Thyroid gland (tissue), 4 donors: ENCODE data around the gene C3orf18. TPM values are rescaled to one million over a fixed set of nuclear protein-coding genes. Genes with fewer than 3 reads are reported as not detected.

ENCODE experiments used
- DNase-seq, 2 donors: peaks; one replicate each; pipeline ENCODE4 v3.0.0-alpha.2; 2019
- H3K27ac ChIP-seq, 3 donors: fragments of 200-600 bp; sonication (generic); 1 replicate in 2 of 3; 2 replicates in 1 of 3; pipeline ENCODE4 v1.5.1; 2016 to 2019; ENCODE audit warnings: mild to moderate bottlenecking in 1 of 3, moderate library complexity in 1 of 3
- H3K27me3 ChIP-seq: fragments of 200-600 bp; sonication (generic); one replicate; pipeline ENCODE4 v1.5.1; 2019
- H3K36me3 ChIP-seq, 2 donors: fragments of 200-600 bp; sonication (generic); one replicate each; pipeline ENCODE4 v1.5.1; 2016 to 2019
- H3K4me1 ChIP-seq, 2 donors: fragments of 200-600 bp; sonication (generic); one replicate each; pipeline ENCODE4 v1.5.1; 2017 to 2019
- H3K4me3 ChIP-seq, 3 donors: fragments of 200-600 bp; sonication (generic); replicated peaks in 1 of 3; 1 replicate in 2 of 3; 2 replicates in 1 of 3; pipeline ENCODE4 v1.5.1; 2016; ENCODE audit warnings: mild to moderate bottlenecking in 1 of 3
- H3K9me3 ChIP-seq: fragments of 200-600 bp; sonication (generic); one replicate; pipeline ENCODE4 v1.5.1; 2017
- POLR2A ChIP-seq, 2 donors: fragments of 450-650 bp; IDR thresholded peaks; one replicate each; pipeline ENCODE4 v1.6.1; 2017; ENCODE audit warnings: antibody characterized with exemption in 2 of 2, mild to moderate bottlenecking in 2 of 2, moderate library complexity in 1 of 2
- WGBS, 2 donors: methylation state at CpG; one replicate each; pipeline ENCODE4 v1.1.5; 2017; 5-methylcytosine and 5-hydroxymethylcytosine counted together
- intact Hi-C: fragments of 100-400 bp; cut with DNase I; formaldehyde crosslinking; loops from one replicate; pipeline ENCODE4 v1.15.1; 2023
- total RNA-seq, 4 donors: library from RNA; depleted of rRNA; stranded (reverse); fragments of >200 nt; gene quantifications; one replicate each; pipeline ENCODE4 v1.2.3, GENCODE V29; 2016
- TF ChIP-seq, protein P1 (sequence below), 6 experiments: fragments of 200-600 bp in 3 of 6; fragments of 450-650 bp in 3 of 6; sonication (generic) in 3 of 6; IDR thresholded peaks; one replicate each; pipeline ENCODE4 v1.5.1; 2016 to 2019; ENCODE audit warnings: antibody characterized with exemption in 6 of 6, mild to moderate bottlenecking in 2 of 6, inconsistent platforms in 1 of 6, moderate library complexity in 1 of 6

The C3orf18 gene
- 10 to 100 TPM; 19.6 to 22.0 (median 20.3) TPM for total RNA-seq

DNA sequence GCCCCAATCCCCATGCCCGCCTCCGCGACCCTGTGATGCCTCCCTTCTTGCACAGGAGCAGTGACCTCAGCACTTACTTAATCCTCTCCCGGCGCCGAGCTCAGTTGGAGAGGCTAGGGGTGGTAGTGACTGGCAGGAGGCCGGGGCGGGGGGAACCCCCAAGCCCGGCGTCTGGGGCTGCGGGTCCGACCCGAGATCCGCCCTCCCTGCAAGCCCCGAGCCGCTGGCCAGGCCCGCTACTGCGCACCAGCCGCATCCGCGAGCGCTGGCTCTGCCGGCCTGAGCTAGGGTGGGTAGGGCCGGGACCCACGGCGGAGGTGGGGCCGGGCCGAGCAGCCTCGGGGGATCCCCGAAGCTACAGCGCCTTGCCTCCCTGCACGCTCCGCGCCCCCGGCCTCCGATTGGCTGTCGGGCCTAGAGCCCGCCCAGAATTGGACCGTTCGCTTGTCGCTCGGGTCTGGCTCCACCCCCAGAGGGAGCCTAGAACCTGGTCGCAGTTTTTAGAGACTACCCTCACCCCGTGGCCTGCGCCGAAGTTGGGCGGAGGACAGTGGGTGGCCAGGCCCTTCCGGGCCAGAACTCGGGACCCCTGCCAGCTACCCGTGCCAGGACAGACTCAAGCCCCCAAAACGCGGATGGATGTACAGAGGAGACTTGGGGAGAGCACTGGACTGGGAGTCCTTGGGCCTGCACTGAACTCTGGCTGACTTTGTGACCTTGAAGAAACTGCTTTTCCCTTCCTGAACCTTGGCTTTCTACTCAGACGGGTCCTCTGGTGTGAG lies at the start of gene C3orf18:
Gene C3orf18 (minus strand): TSS at position 362 of the 782 bp plus-strand sequence. CDS start 2,048 bp downstream, outside the sequence.
- no peaks in the 10 kb centered on the region for H3K27me3 ChIP-seq
- peak in 1 of 2 donors; percentile 63 for TF ChIP-seq POLR2A (IDR thresholded peaks at IDR 0.05)
- TF ChIP-seq, protein P1, sequence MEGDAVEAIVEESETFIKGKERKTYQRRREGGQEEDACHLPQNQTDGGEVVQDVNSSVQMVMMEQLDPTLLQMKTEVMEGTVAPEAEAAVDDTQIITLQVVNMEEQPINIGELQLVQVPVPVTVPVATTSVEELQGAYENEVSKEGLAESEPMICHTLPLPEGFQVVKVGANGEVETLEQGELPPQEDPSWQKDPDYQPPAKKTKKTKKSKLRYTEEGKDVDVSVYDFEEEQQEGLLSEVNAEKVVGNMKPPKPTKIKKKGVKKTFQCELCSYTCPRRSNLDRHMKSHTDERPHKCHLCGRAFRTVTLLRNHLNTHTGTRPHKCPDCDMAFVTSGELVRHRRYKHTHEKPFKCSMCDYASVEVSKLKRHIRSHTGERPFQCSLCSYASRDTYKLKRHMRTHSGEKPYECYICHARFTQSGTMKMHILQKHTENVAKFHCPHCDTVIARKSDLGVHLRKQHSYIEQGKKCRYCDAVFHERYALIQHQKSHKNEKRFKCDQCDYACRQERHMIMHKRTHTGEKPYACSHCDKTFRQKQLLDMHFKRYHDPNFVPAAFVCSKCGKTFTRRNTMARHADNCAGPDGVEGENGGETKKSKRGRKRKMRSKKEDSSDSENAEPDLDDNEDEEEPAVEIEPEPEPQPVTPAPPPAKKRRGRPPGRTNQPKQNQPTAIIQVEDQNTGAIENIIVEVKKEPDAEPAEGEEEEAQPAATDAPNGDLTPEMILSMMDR (IDR thresholded peaks at IDR 0.05), result no peak
- H3K9me3 ChIP-seq, result no peaks in the 10 kb centered on the region
- no peaks in the 10 kb centered on the region for H3K36me3 ChIP-seq
- WGBS, 2 donors, result 5 to 21% methylated on average over 6 to 10 of the region's 53 CpGs
- peak; percentile 95 for DNase-seq
- peak within 1 kb of the TSS; percentile 8 to 47 (median 38) for H3K4me3 ChIP-seq
- intact Hi-C loops, result loop anchor here (10.0 kb wide), 1 partner anchor 807 kb away; no protein-coding TSS in a partner anchor
- peak within 1 kb of the TSS in 2 of 3 donors; percentile 62 to 90 for H3K27ac ChIP-seq
- H3K4me1 ChIP-seq, result peaks cover 24 to 35% of the 10 kb centered on the region in 2 donors

DNA sequence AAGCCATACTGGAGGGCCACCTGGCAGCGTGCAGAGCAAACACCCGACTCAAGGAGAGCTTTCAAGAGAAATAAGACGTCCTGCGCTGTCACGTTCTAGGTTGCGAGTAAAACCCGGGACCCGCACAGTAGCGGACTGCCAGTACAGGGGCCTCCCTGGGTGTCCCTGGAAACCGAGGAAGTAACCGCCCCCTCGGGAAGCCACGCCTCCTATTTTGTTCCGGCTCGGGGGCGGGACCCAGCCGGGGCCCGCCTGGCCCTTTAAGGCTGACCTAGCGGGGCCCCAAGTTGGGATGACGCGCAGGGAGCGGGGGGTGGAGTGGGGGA lies 49.2 kb upstream of the C3orf18 start:
- intact Hi-C loops, result loop anchor here (5.0 kb wide), 2 partner anchors 766 to 881 kb away; no protein-coding TSS in a partner anchor
- H3K4me1 ChIP-seq, result peaks cover 29 to 60% of the 10 kb centered on the region in 2 donors

DNA sequence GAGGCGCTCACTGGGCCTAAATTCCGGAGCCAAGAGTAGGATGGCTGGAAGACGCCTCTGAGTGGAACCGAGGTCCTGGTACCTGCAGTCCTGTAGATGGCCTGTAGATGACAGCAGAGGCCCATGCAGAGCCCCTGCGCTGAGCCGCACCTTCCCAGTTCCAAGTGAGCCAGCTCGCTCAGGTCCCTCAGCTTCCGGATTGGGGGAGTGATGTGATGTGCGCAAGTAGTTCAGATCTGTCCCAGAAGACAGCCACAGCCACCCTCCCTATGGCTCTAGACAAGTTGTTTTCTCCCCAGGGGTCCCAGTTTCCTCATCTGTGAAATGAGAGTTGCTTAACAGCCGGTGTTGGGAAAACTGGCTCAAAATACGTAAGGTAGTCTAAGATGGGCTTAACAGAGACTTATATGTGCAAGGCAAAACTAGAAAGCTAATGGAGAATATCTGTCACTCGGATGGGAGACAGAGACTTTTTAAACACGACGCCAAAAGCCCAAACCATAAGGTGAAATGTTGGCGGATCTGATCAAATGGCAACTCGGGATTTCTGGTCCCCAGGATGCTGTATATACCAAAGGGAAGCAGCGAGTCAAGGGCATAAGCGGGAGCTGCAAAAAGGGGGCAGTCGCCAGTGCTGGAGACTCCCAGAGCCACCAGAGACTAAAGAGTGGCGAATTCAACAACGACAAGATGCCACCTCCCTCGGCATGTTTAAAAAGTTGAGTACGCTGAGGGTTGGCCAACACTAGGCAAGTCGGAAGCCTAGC lies 48.6 kb upstream of the C3orf18 start:
- Histone ChIP-seq H3K4me3 (peak overlapping the region; percentile 3 to 71 (median 6)), H3K27ac (peak overlapping the region; percentile 67 to 98 (median 68)), H3K4me1 (peaks cover 29 to 56% of the 10 kb centered on the region in 2 donors), H3K36me3 (no peaks in the 10 kb centered on the region), H3K27me3 (no peaks in the 10 kb centered on the region), H3K9me3 (no peaks in the 10 kb centered on the region)
- TF ChIP-seq, protein P1 (IDR thresholded peaks at IDR 0.05), result peak; percentile 97 to 100 (median 100)
- peak in 1 of 2 donors; percentile 14 for TF ChIP-seq POLR2A (IDR thresholded peaks at IDR 0.05)
- WGBS, 2 donors, result 0 to 1% methylated on average over 19 to 20 of the region's 24 CpGs
- peak; percentile 89 to 91 for DNase-seq
- intact Hi-C loops, result loop anchor here (5.0 kb wide), 2 partner anchors 766 to 881 kb away; no protein-coding TSS in a partner anchor

More for the DNA sequence above, 49.2 kb upstream of the C3orf18 start:
- H3K9me3 ChIP-seq, result no peaks in the 10 kb centered on the region
- no peaks in the 10 kb centered on the region for H3K27me3 ChIP-seq
- H3K4me3 ChIP-seq, result peak overlapping the region; percentile 3 to 71 (median 6)
- TF ChIP-seq POLR2A (IDR thresholded peaks at IDR 0.05), result peak; percentile 19 to 74
- TF ChIP-seq, protein P1 (IDR thresholded peaks at IDR 0.05), result no peak
- H3K27ac ChIP-seq, result peak overlapping the region; percentile 67 to 98 (median 68)
- H3K36me3 ChIP-seq, result no peaks in the 10 kb centered on the region
- WGBS, 2 donors, result 0 to 2% methylated on average over 9 to 13 of the region's 22 CpGs
- DNase-seq, result peak; percentile 93 to 96

DNA sequence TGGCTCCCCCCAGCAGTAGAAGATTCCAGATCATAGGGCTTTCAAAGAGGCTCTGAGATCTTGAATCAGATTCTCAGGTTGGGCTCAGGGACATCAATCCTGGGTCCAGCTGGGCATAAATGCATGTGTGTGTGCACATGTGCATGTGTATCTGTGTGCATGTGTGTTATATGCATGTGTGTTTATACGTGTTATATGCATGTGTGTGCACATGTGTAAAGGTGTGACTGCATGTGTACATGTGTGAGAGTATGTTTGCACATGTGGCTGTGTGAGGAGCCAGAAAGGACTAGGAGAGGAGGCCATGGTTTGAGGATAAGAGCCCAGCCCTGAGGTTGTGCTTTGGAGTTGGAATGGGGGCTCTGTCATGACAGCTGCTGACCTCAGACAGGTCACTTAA lies 47.6 kb upstream of the C3orf18 start:
- WGBS, 2 donors, result 52 to 75% methylated on average over 1 of the region's 1 CpG
- peaks cover 33 to 52% of the 10 kb centered on the region in 2 donors for H3K4me1 ChIP-seq
- DNase-seq, result no peak
- no peaks in the 10 kb centered on the region for H3K9me3 ChIP-seq
- intact Hi-C loops, result loop anchor here (5.0 kb wide), 2 partner anchors 767 to 882 kb away; no protein-coding TSS in a partner anchor
- no peaks in the 10 kb centered on the region for H3K36me3 ChIP-seq
- TF ChIP-seq, protein P1 (IDR thresholded peaks at IDR 0.05), result no peak
- no peak for TF ChIP-seq POLR2A (IDR thresholded peaks at IDR 0.05)
- no peaks in the 10 kb centered on the region for H3K27me3 ChIP-seq
- no peak overlapping the region for H3K4me3 ChIP-seq
- no peak overlapping the region for H3K27ac ChIP-seq
